Breast epithelium (tissue), 4 donors: ENCODE data around the gene THAP10. TPM values are rescaled to one million over a fixed set of nuclear protein-coding genes. Genes with fewer than 3 reads are reported as not detected.

ENCODE experiments used
- DNase-seq, 2 donors: peaks; one replicate each; pipeline ENCODE4 v3.0.0-alpha.2; 2019; ENCODE audit warnings: low spot score in 2 of 2
- H3K27ac ChIP-seq, 2 donors: fragments of 200-600 bp; sonication (generic) in 1 of 2; one replicate each; pipeline ENCODE4 v1.5.1; 2016 to 2019; ENCODE audit warnings: mild to moderate bottlenecking in 1 of 2
- H3K27me3 ChIP-seq, 2 donors: fragments of 200-600 bp; sonication (generic) in 1 of 2; one replicate each; pipeline versions ENCODE4 v1.5.1 to v1.6.0; 2017 to 2019; ENCODE audit warnings: control low read depth in 1 of 2, mild to moderate bottlenecking in 1 of 2
- H3K36me3 ChIP-seq: fragments of 200-600 bp; one replicate; pipeline ENCODE4 v1.5.1; 2019
- H3K4me1 ChIP-seq, 2 donors: fragments of 200-600 bp; sonication (generic); one replicate each; pipeline ENCODE4 v1.5.1; 2016 to 2019; ENCODE audit warnings: control low read depth in 1 of 2
- H3K4me3 ChIP-seq, 3 donors: fragments of 200-600 bp; sonication (generic); 1 replicate in 2 of 3; 2 replicates in 1 of 3; pipeline ENCODE4 v1.5.1; 2016 to 2019; ENCODE audit warnings: mild to moderate bottlenecking in 3 of 3, moderate library complexity in 2 of 3
- H3K9me3 ChIP-seq, 2 donors: fragments of 200-600 bp; sonication (generic) in 1 of 2; one replicate each; pipeline ENCODE4 v1.5.1; 2016 to 2019; ENCODE audit warnings: control low read depth in 1 of 2
- CTCF ChIP-seq, 3 donors: fragments of 450-650 bp; IDR thresholded peaks; one replicate each; pipeline ENCODE4 v1.5.1; 2016 to 2017; ENCODE audit warnings: antibody characterized with exemption in 3 of 3, mild to moderate bottlenecking in 3 of 3, moderate library complexity in 3 of 3
- POLR2A ChIP-seq: fragments of 450-650 bp; IDR thresholded peaks from one replicate; pipeline ENCODE4 v1.6.1; 2016; ENCODE audit warnings: antibody characterized with exemption, mild to moderate bottlenecking, moderate library complexity
- POLR2AphosphoS5 ChIP-seq, 3 donors: sonication (generic); formaldehyde crosslinking; IDR thresholded peaks; one replicate each; pipeline ENCODE4 v1.6.1; 2017; ENCODE audit warnings: antibody characterized with exemption in 3 of 3
- intact Hi-C: fragments of 100-400 bp; cut with DNase I; formaldehyde crosslinking; loops from one replicate; pipeline ENCODE4 v1.15.1; 2023; ENCODE audit warnings: low total_unique reads
- total RNA-seq, 3 donors: library from RNA; depleted of rRNA; stranded (reverse); fragments of >200 nt; gene quantifications; one replicate each; pipeline ENCODE4 v1.1.0, GENCODE V29; 2016

Gene THAP10
- total RNA-seq, 3 donors from 2014 or later: 1.8 to 5.9 (median 5.1) TPM

GRCh38 chr15:70856177-70856883 lies 35.9 kb downstream of the THAP10 start:
- DNase-seq: no peak
- Histone ChIP-seq H3K4me1 (no peaks in the 10 kb centered on the region), H3K4me3 (no peak overlapping the region), H3K27ac (peak overlapping the region; percentile 24 to 72), H3K9me3 (no peaks in the 10 kb centered on the region), H3K36me3 (no peaks in the 10 kb centered on the region), H3K27me3 (no peaks in the 10 kb centered on the region)
- TF ChIP-seq POLR2A (no peak), CTCF (IDR thresholded peaks at IDR 0.05) (no peak), POLR2AphosphoS5 (IDR thresholded peaks at IDR 0.05) (no peak)
- intact Hi-C loops: no loop called here

GRCh38 chr15:70855764-70856163 lies 36.5 kb downstream of the THAP10 start:
- TF ChIP-seq CTCF (IDR thresholded peaks at IDR 0.05) (no peak), POLR2A (no peak), POLR2AphosphoS5 (IDR thresholded peaks at IDR 0.05) (no peak)
- intact Hi-C loops: no loop called here
- no peaks in the 10 kb centered on the region for H3K9me3 ChIP-seq
- DNase-seq: no peak
- H3K27me3 ChIP-seq: no peaks in the 10 kb centered on the region
- H3K4me1 ChIP-seq: no peaks in the 10 kb centered on the region
- H3K27ac ChIP-seq: peak overlapping the region in 1 of 2 donors; percentile 16
- no peak overlapping the region for H3K4me3 ChIP-seq
- no peaks in the 10 kb centered on the region for H3K36me3 ChIP-seq

GRCh38 chr15:70854666-70854976 lies 37.6 kb downstream of the THAP10 start:
- H3K4me1 ChIP-seq: no peaks in the 10 kb centered on the region
- TF ChIP-seq POLR2A (no peak), POLR2AphosphoS5 (IDR thresholded peaks at IDR 0.05) (no peak), CTCF (IDR thresholded peaks at IDR 0.05) (no peak)

GRCh38 chr15:70853973-70854665 lies 38.1 kb downstream of the THAP10 start, which contains the start of gene LARP6:
Gene LARP6 (minus strand): TSS chr15:70854157. CDS start chr15:70854088, 69 bp downstream.
- H3K4me1 ChIP-seq: no peaks in the 10 kb centered on the region
- H3K36me3 ChIP-seq: no peaks in the 10 kb centered on the region
- H3K4me3 ChIP-seq: peak within 1 kb of the TSS; percentile 63 to 99 (median 70)
- intact Hi-C loops: no loop called here
- peak within 1 kb of the TSS; percentile 85 to 96 for H3K27ac ChIP-seq
- H3K9me3 ChIP-seq: no peaks in the 10 kb centered on the region
- H3K27me3 ChIP-seq: no peaks in the 10 kb centered on the region
- peak; percentile 30 to 56 for DNase-seq
- no peak for TF ChIP-seq POLR2AphosphoS5 (IDR thresholded peaks at IDR 0.05)
- TF ChIP-seq CTCF (IDR thresholded peaks at IDR 0.05): no peak
- no peak for TF ChIP-seq POLR2A

More at GRCh38 chr15:70854666-70854976, 37.6 kb downstream of the THAP10 start:
- Histone ChIP-seq H3K27ac (peak overlapping the region; percentile 85 to 96), H3K4me3 (peak overlapping the region; percentile 63 to 99 (median 70)), H3K27me3 (no peaks in the 10 kb centered on the region), H3K9me3 (no peaks in the 10 kb centered on the region), H3K36me3 (no peaks in the 10 kb centered on the region)
- DNase-seq: no peak
- intact Hi-C loops: no loop called here
